Ramos (cell line): ENCODE results near the gene PRSS38.

Source experiments
- in situ Hi-C: fragments of 300-500 bp; cut with MboI; formaldehyde crosslinking; loops from one replicate; pipeline ENCODE4 v1.14.3; 2022; ENCODE audit warnings: low sequenced_read_pairs; ENCODE audit not compliant: unreplicated experiment

The PRSS38 gene

GRCh38 chr1:227883641-227884301 is 68.3 kb downstream of the PRSS38 start:
- in situ Hi-C loops: no loop called here

- in situ Hi-C loops: no loop called here
Measured at GRCh38 chr1:227884370-227885134, 69.1 kb downstream of the PRSS38 start.

GRCh38 chr1:227885135-227885647 is 69.7 kb downstream of the PRSS38 start:
- in situ Hi-C loops: no loop called here

- in situ Hi-C loops: no loop called here
Measured at GRCh38 chr1:227885648-227886502, 70.4 kb downstream of the PRSS38 start.

- in situ Hi-C loops: no loop called here
Measured at GRCh38 chr1:227886503-227886961, 71.1 kb downstream of the PRSS38 start.

GRCh38 chr1:227886993-227887696 is 71.7 kb downstream of the PRSS38 start:
- in situ Hi-C loops: no loop called here

GRCh38 chr1:227887697-227888403 is 72.4 kb downstream of the PRSS38 start:
- in situ Hi-C loops: no loop called here

GRCh38 chr1:227888404-227889046 is 73.0 kb downstream of the PRSS38 start:
- in situ Hi-C loops: no loop called here

- in situ Hi-C loops: no loop called here
Measured at GRCh38 chr1:227889047-227889862, 73.8 kb downstream of the PRSS38 start.

- in situ Hi-C loops: no loop called here
Measured at GRCh38 chr1:227889863-227890405, 74.5 kb downstream of the PRSS38 start.

GRCh38 chr1:227890451-227891222 is 75.2 kb downstream of the PRSS38 start:
- in situ Hi-C loops: no loop called here

- in situ Hi-C loops: no loop called here
Measured at GRCh38 chr1:227891223-227891954, 75.9 kb downstream of the PRSS38 start.

GRCh38 chr1:227891955-227892488 is 76.5 kb downstream of the PRSS38 start:
- in situ Hi-C loops: no loop called here

- in situ Hi-C loops: no loop called here
Measured at GRCh38 chr1:227892489-227893299, 77.2 kb downstream of the PRSS38 start.

GRCh38 chr1:227893300-227893948 is 77.9 kb downstream of the PRSS38 start:
- in situ Hi-C loops: no loop called here
